ENCODE data around the gene ZNF23. TPM values are rescaled to one million over a fixed set of nuclear protein-coding genes. Genes with fewer than 3 reads are reported as not detected.

ZNF23 gene
- polyA plus RNA-seq, 2 donors, result 3.3 to 8.1 TPM

- Histone ChIP-seq H3K27me3 (ENCODE audit: control insufficient read depth in 1 of 2, insufficient read depth in 2 of 2, low read length in 2 of 2) (no peaks in the 10 kb centered on the region), H3K4me3 (ENCODE audit: low read depth in 1 of 2, low read length in 2 of 2) (no peak overlapping the region), H3K27ac (ENCODE audit: low read depth in 2 of 2, low read length in 1 of 2) (no peak overlapping the region), H3K9me3 (ENCODE audit: control insufficient read depth in 2 of 2, insufficient read depth in 1 of 2, low read depth in 1 of 2, low read length in 1 of 2) (peaks cover 15 to 24% of the 10 kb centered on the region in 2 donors), H3K4me1 (ENCODE audit: control insufficient read depth in 2 of 2, insufficient read depth in 2 of 2, low read length in 1 of 2) (no peaks in the 10 kb centered on the region), H3K36me3 (ENCODE audit: control insufficient read depth in 2 of 2, insufficient read depth in 2 of 2, low read length in 1 of 2) (peaks cover 29 to 33% of the 10 kb centered on the region in 2 donors)
Observed at GRCh38 chr16:71453036-71453435, 9.0 kb downstream of the ZNF23 start.

- Histone ChIP-seq H3K27me3 (ENCODE audit: control insufficient read depth in 1 of 2, insufficient read depth in 2 of 2, low read length in 2 of 2) (no peaks in the 10 kb centered on the region), H3K4me1 (ENCODE audit: control insufficient read depth in 2 of 2, insufficient read depth in 2 of 2, low read length in 1 of 2) (no peaks in the 10 kb centered on the region), H3K4me3 (ENCODE audit: low read depth in 1 of 2, low read length in 2 of 2) (no peak overlapping the region), H3K9me3 (ENCODE audit: control insufficient read depth in 2 of 2, insufficient read depth in 1 of 2, low read depth in 1 of 2, low read length in 1 of 2) (peaks cover 17 to 28% of the 10 kb centered on the region in 2 donors), H3K27ac (ENCODE audit: low read depth in 2 of 2, low read length in 1 of 2) (no peak overlapping the region), H3K36me3 (ENCODE audit: control insufficient read depth in 2 of 2, insufficient read depth in 2 of 2, low read length in 1 of 2) (peaks cover 21 to 28% of the 10 kb centered on the region in 2 donors)
- WGBS, 2 donors, result 97 to 98% methylated on average over 3 of the region's 3 CpGs
Observed at GRCh38 chr16:71449020-71449419, 13.0 kb downstream of the ZNF23 start.

- H3K9me3 ChIP-seq (ENCODE audit: control insufficient read depth in 2 of 2, insufficient read depth in 1 of 2, low read depth in 1 of 2, low read length in 1 of 2), result peaks cover 12 to 31% of the 10 kb centered on the region in 2 donors
- WGBS, 2 donors, result 97 to 99% methylated on average over 7 of the region's 7 CpGs
- no peak overlapping the region for H3K4me3 ChIP-seq (ENCODE audit: low read depth in 1 of 2, low read length in 2 of 2)
- no peaks in the 10 kb centered on the region for H3K4me1 ChIP-seq (ENCODE audit: control insufficient read depth in 2 of 2, insufficient read depth in 2 of 2, low read length in 1 of 2)
- no peaks in the 10 kb centered on the region for H3K27me3 ChIP-seq (ENCODE audit: control insufficient read depth in 1 of 2, insufficient read depth in 2 of 2, low read length in 2 of 2)
- H3K27ac ChIP-seq (ENCODE audit: low read depth in 2 of 2, low read length in 1 of 2), result no peak overlapping the region
- peaks cover 16 to 24% of the 10 kb centered on the region in 2 donors for H3K36me3 ChIP-seq (ENCODE audit: control insufficient read depth in 2 of 2, insufficient read depth in 2 of 2, low read length in 1 of 2)
Observed at GRCh38 chr16:71448274-71448866, 13.7 kb downstream of the ZNF23 start.

- Histone ChIP-seq H3K36me3 (ENCODE audit: control insufficient read depth in 2 of 2, insufficient read depth in 2 of 2, low read length in 1 of 2) (peaks cover 0 to 6% of the 10 kb centered on the region in 2 donors), H3K4me1 (ENCODE audit: control insufficient read depth in 2 of 2, insufficient read depth in 2 of 2, low read length in 1 of 2) (no peaks in the 10 kb centered on the region), H3K27me3 (ENCODE audit: control insufficient read depth in 1 of 2, insufficient read depth in 2 of 2, low read length in 2 of 2) (no peaks in the 10 kb centered on the region), H3K9me3 (ENCODE audit: control insufficient read depth in 2 of 2, insufficient read depth in 1 of 2, low read depth in 1 of 2, low read length in 1 of 2) (peaks cover 18 to 36% of the 10 kb centered on the region in 2 donors), H3K4me3 (ENCODE audit: low read depth in 1 of 2, low read length in 2 of 2) (no peak overlapping the region), H3K27ac (ENCODE audit: low read depth in 2 of 2, low read length in 1 of 2) (no peak overlapping the region)
- WGBS, 2 donors, result 91 to 95% methylated on average over 6 of the region's 6 CpGs
Observed at GRCh38 chr16:71443714-71444113, 18.3 kb downstream of the ZNF23 start.

GRCh38 chr16:71442051-71442440, 20.0 kb downstream of the ZNF23 start, which contains the start of gene TLE7:
TLE7 (minus strand) TSS chr16:71442054; CDS start chr16:71433324, 8,730 bp downstream.
- Histone ChIP-seq H3K9me3 (ENCODE audit: control insufficient read depth in 2 of 2, insufficient read depth in 1 of 2, low read depth in 1 of 2, low read length in 1 of 2) (peaks cover 13 to 28% of the 10 kb centered on the region in 2 donors), H3K36me3 (ENCODE audit: control insufficient read depth in 2 of 2, insufficient read depth in 2 of 2, low read length in 1 of 2) (no peaks in the 10 kb centered on the region), H3K27ac (ENCODE audit: low read depth in 2 of 2, low read length in 1 of 2) (no peak within 1 kb of the TSS), H3K4me1 (ENCODE audit: control insufficient read depth in 2 of 2, insufficient read depth in 2 of 2, low read length in 1 of 2) (no peaks in the 10 kb centered on the region), H3K4me3 (ENCODE audit: low read depth in 1 of 2, low read length in 2 of 2) (no peak within 1 kb of the TSS), H3K27me3 (ENCODE audit: control insufficient read depth in 1 of 2, insufficient read depth in 2 of 2, low read length in 2 of 2) (no peaks in the 10 kb centered on the region)
- 83 to 86% methylated on average over 13 of the region's 13 CpGs for WGBS, 2 donors

- H3K9me3 ChIP-seq (ENCODE audit: control insufficient read depth in 2 of 2, insufficient read depth in 1 of 2, low read depth in 1 of 2, low read length in 1 of 2), result peaks cover 12 to 26% of the 10 kb centered on the region in 2 donors
- no peak overlapping the region for H3K4me3 ChIP-seq (ENCODE audit: low read depth in 1 of 2, low read length in 2 of 2)
- H3K27me3 ChIP-seq (ENCODE audit: control insufficient read depth in 1 of 2, insufficient read depth in 2 of 2, low read length in 2 of 2), result no peaks in the 10 kb centered on the region
- no peaks in the 10 kb centered on the region for H3K36me3 ChIP-seq (ENCODE audit: control insufficient read depth in 2 of 2, insufficient read depth in 2 of 2, low read length in 1 of 2)
- H3K27ac ChIP-seq (ENCODE audit: low read depth in 2 of 2, low read length in 1 of 2), result no peak overlapping the region
- 41 to 42% methylated on average over 64 to 71 of the region's 71 CpGs for WGBS, 2 donors
- H3K4me1 ChIP-seq (ENCODE audit: control insufficient read depth in 2 of 2, insufficient read depth in 2 of 2, low read length in 1 of 2), result no peaks in the 10 kb centered on the region
Observed at GRCh38 chr16:71441348-71442050, 20.5 kb downstream of the ZNF23 start.

GRCh38 chr16:71440669-71441347, 21.2 kb downstream of the ZNF23 start:
- WGBS, 2 donors, result 62 to 72% methylated on average over 25 of the region's 25 CpGs
- Histone ChIP-seq H3K9me3 (ENCODE audit: control insufficient read depth in 2 of 2, insufficient read depth in 1 of 2, low read depth in 1 of 2, low read length in 1 of 2) (peaks cover 12 to 24% of the 10 kb centered on the region in 2 donors), H3K27me3 (ENCODE audit: control insufficient read depth in 1 of 2, insufficient read depth in 2 of 2, low read length in 2 of 2) (no peaks in the 10 kb centered on the region), H3K4me1 (ENCODE audit: control insufficient read depth in 2 of 2, insufficient read depth in 2 of 2, low read length in 1 of 2) (no peaks in the 10 kb centered on the region), H3K27ac (ENCODE audit: low read depth in 2 of 2, low read length in 1 of 2) (no peak overlapping the region), H3K36me3 (ENCODE audit: control insufficient read depth in 2 of 2, insufficient read depth in 2 of 2, low read length in 1 of 2) (no peaks in the 10 kb centered on the region), H3K4me3 (ENCODE audit: low read depth in 1 of 2, low read length in 2 of 2) (no peak overlapping the region)

- Histone ChIP-seq H3K4me1 (ENCODE audit: control insufficient read depth in 2 of 2, insufficient read depth in 2 of 2, low read length in 1 of 2) (no peaks in the 10 kb centered on the region), H3K9me3 (ENCODE audit: control insufficient read depth in 2 of 2, insufficient read depth in 1 of 2, low read depth in 1 of 2, low read length in 1 of 2) (peaks cover 12 to 24% of the 10 kb centered on the region in 2 donors), H3K4me3 (ENCODE audit: low read depth in 1 of 2, low read length in 2 of 2) (no peak overlapping the region), H3K27me3 (ENCODE audit: control insufficient read depth in 1 of 2, insufficient read depth in 2 of 2, low read length in 2 of 2) (no peaks in the 10 kb centered on the region), H3K36me3 (ENCODE audit: control insufficient read depth in 2 of 2, insufficient read depth in 2 of 2, low read length in 1 of 2) (no peaks in the 10 kb centered on the region), H3K27ac (ENCODE audit: low read depth in 2 of 2, low read length in 1 of 2) (no peak overlapping the region)
- WGBS, 2 donors, result 44 to 55% methylated on average over 3 of the region's 3 CpGs
Observed at GRCh38 chr16:71439523-71439922, 22.5 kb downstream of the ZNF23 start.

- no peaks in the 10 kb centered on the region for H3K36me3 ChIP-seq (ENCODE audit: control insufficient read depth in 2 of 2, insufficient read depth in 2 of 2, low read length in 1 of 2)
- H3K4me3 ChIP-seq (ENCODE audit: low read depth in 1 of 2, low read length in 2 of 2), result no peak overlapping the region
- H3K27ac ChIP-seq (ENCODE audit: low read depth in 2 of 2, low read length in 1 of 2), result no peak overlapping the region
- no peaks in the 10 kb centered on the region for H3K4me1 ChIP-seq (ENCODE audit: control insufficient read depth in 2 of 2, insufficient read depth in 2 of 2, low read length in 1 of 2)
- H3K9me3 ChIP-seq (ENCODE audit: control insufficient read depth in 2 of 2, insufficient read depth in 1 of 2, low read depth in 1 of 2, low read length in 1 of 2), result peaks cover 5 to 6% of the 10 kb centered on the region in 2 donors
- 77 to 79% methylated on average over 7 of the region's 7 CpGs for WGBS, 2 donors
- no peaks in the 10 kb centered on the region for H3K27me3 ChIP-seq (ENCODE audit: control insufficient read depth in 1 of 2, insufficient read depth in 2 of 2, low read length in 2 of 2)
Observed at GRCh38 chr16:71436473-71436872, 25.6 kb downstream of the ZNF23 start.

All from esophagus (tissue), 2 donors.